HG03095 (cell line): ENCODE results near the gene OR7C1.
"Not testable (repeated sequence)": the region's sequence is repeated elsewhere in the genome, so short reads cannot be mapped to it uniquely, and the experiment has no call there.

Source experiments
- ATAC-seq: cut with Tn5 transposase; IDR thresholded peaks from one replicate; pipeline ENCODE4 v1.9.1; 2021; ENCODE audit warnings: moderate library complexity; ENCODE audit not compliant: unreplicated experiment

OR7C1 gene

GRCh38 chr19:14768001-14768400, 67.0 kb downstream of the OR7C1 start:
- no peak for ATAC-seq

GRCh38 chr19:14767466-14767971, 67.5 kb downstream of the OR7C1 start:
- ATAC-seq = no peak

GRCh38 chr19:14765841-14766240, 69.1 kb downstream of the OR7C1 start:
- not testable (repeated sequence) for ATAC-seq

- not testable (repeated sequence) for ATAC-seq
Observed at GRCh38 chr19:14765403-14765802, 69.6 kb downstream of the OR7C1 start.

GRCh38 chr19:14764401-14764800, 70.6 kb downstream of the OR7C1 start:
- ATAC-seq = no peak

- ATAC-seq = no peak
Observed at GRCh38 chr19:14763497-14764145, 71.4 kb downstream of the OR7C1 start.

GRCh38 chr19:14762111-14762510, 72.9 kb downstream of the OR7C1 start:
- ATAC-seq = no peak

GRCh38 chr19:14761607-14762006, 73.4 kb downstream of the OR7C1 start:
- ATAC-seq = no peak

- no peak for ATAC-seq
Observed at GRCh38 chr19:14758816-14759215, 76.2 kb downstream of the OR7C1 start.

GRCh38 chr19:14748601-14749000, 86.4 kb downstream of the OR7C1 start:
- no peak for ATAC-seq
